Neuron (in vitro differentiated cells): ENCODE measurements around the gene GRPEL2.

Experiments
- H2AFZ ChIP-seq: one replicate; pipeline ENCODE4 v1.6.1; 2013; ENCODE audit warnings: low read depth, mild to moderate bottlenecking, inconsistent platforms, low read length, moderate library complexity
- H3K27me3 ChIP-seq: one replicate; pipeline ENCODE4 v1.6.1; 2013; ENCODE audit warnings: low read length; ENCODE audit not compliant: insufficient read depth
- H3K36me3 ChIP-seq: one replicate; pipeline ENCODE4 v1.6.1; 2013; ENCODE audit warnings: low read length; ENCODE audit not compliant: insufficient read depth
- H3K4me1 ChIP-seq: one replicate; pipeline ENCODE4 v1.6.1; 2013; ENCODE audit warnings: low read length; ENCODE audit not compliant: insufficient read depth
- H3K4me3 ChIP-seq: 2 replicates; pipeline ENCODE4 v1.5.1; 2013; ENCODE audit warnings: mild to moderate bottlenecking, low read length, moderate library complexity
- H3K9me3 ChIP-seq: one replicate; pipeline ENCODE4 v1.6.1; 2013; ENCODE audit warnings: low read length

The GRPEL2 gene

DNA sequence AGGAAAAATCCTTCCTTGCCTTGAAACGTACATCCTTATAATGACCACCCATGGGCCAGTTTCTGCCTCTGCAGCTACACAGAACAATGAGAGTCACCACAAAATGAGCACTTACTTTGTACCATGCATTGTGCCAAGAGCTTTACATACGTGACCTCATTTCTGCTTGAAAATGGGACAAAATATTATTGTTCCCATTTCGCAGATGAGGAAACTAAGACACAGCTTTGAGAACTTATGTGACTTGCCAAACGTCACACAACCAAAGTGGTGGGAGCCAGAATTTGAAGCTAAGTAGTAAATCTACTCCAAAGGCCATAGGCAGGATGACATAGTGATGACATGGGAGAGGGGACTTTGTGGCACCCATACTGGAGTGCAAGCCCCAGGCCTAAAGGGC lies 34.8 kb upstream of the GRPEL2 start:
- H3K9me3 ChIP-seq, result no peaks in the 10 kb centered on the region
- no peak overlapping the region for H3K4me3 ChIP-seq
- H3K27me3 ChIP-seq, result peaks cover 8% of the 10 kb centered on the region
- H3K36me3 ChIP-seq, result no peaks in the 10 kb centered on the region
- no peak overlapping the region for H2AFZ ChIP-seq
- H3K4me1 ChIP-seq, result no peaks in the 10 kb centered on the region

- H3K4me1 ChIP-seq, result no peaks in the 10 kb centered on the region
- H3K9me3 ChIP-seq, result no peaks in the 10 kb centered on the region
- no peak overlapping the region for H2AFZ ChIP-seq
- H3K27me3 ChIP-seq, result peaks cover 4% of the 10 kb centered on the region
- H3K4me3 ChIP-seq, result no peak overlapping the region
- H3K36me3 ChIP-seq, result no peaks in the 10 kb centered on the region
Measured at GRCh38 chr5:149310947-149311658, 34.2 kb upstream of the GRPEL2 start.

- Histone ChIP-seq H3K4me1 (no peaks in the 10 kb centered on the region), H2AFZ (no peak overlapping the region)
Measured at GRCh38 chr5:149313151-149313841, 32.0 kb upstream of the GRPEL2 start.

GRCh38 chr5:149314571-149315111 lies 30.7 kb upstream of the GRPEL2 start:
- H3K4me3 ChIP-seq, result no peak overlapping the region
- no peaks in the 10 kb centered on the region for H3K4me1 ChIP-seq
- no peak overlapping the region for H2AFZ ChIP-seq
- peaks cover 4% of the 10 kb centered on the region for H3K27me3 ChIP-seq
- no peaks in the 10 kb centered on the region for H3K9me3 ChIP-seq
- no peaks in the 10 kb centered on the region for H3K36me3 ChIP-seq

More at GRCh38 chr5:149313151-149313841, 32.0 kb upstream of the GRPEL2 start:
- Histone ChIP-seq H3K4me3 (no peak overlapping the region), H3K9me3 (no peaks in the 10 kb centered on the region), H3K36me3 (no peaks in the 10 kb centered on the region), H3K27me3 (peaks cover 4% of the 10 kb centered on the region)

- Histone ChIP-seq H2AFZ (no peak overlapping the region), H3K36me3 (no peaks in the 10 kb centered on the region), H3K27me3 (peaks cover 4% of the 10 kb centered on the region), H3K4me3 (no peak overlapping the region), H3K9me3 (no peaks in the 10 kb centered on the region), H3K4me1 (no peaks in the 10 kb centered on the region)
Measured at GRCh38 chr5:149315753-149316152, 29.5 kb upstream of the GRPEL2 start.

DNA sequence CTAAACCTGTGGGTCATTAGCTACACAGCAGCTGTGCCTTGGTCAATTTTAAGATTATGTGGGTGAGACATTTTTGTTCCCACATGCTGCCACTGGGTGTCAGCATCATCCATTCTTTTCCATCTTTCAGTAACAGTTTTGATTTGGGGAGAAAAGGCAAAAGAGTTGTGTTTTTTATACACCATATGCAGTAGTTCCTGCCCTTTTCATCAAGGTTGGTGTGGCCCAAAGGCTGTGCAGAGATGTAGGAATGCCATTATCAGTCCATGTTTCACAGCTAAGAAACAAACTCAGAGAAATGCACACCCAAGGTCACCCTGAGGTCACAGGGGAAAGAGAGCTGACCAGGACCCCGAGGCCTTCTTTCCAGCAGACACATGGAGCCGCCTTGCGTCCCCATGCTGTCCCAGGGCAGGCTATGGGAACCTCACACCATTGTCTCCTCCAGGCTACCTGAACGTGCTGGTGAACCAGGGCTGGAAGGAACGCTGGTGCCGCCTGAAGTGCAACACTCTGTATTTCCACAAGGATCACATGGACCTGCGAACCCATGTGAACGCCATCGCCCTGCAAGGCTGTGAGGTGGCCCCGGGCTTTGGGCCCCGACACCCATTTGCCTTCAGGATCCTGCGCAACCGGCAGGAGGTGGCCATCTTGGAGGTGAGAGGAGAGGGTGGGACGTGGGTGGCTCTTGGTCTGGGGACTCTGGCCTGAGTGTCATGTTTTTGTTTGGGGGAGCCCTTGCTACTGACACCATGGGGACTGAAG lies 27.8 kb upstream of the GRPEL2 start:
- Histone ChIP-seq H3K36me3 (no peaks in the 10 kb centered on the region), H3K4me1 (no peaks in the 10 kb centered on the region), H3K4me3 (no peak overlapping the region), H2AFZ (no peak overlapping the region), H3K9me3 (no peaks in the 10 kb centered on the region), H3K27me3 (peaks cover 4% of the 10 kb centered on the region)

- Histone ChIP-seq H3K9me3 (no peaks in the 10 kb centered on the region), H3K27me3 (peaks cover under 1% of the 10 kb centered on the region), H3K4me1 (no peaks in the 10 kb centered on the region), H3K36me3 (no peaks in the 10 kb centered on the region), H2AFZ (no peak overlapping the region), H3K4me3 (no peak overlapping the region)
Measured at GRCh38 chr5:149319174-149319573, 26.1 kb upstream of the GRPEL2 start.

GRCh38 chr5:149320791-149321330 lies 24.4 kb upstream of the GRPEL2 start:
- no peak overlapping the region for H3K4me3 ChIP-seq
- no peaks in the 10 kb centered on the region for H3K27me3 ChIP-seq
- H2AFZ ChIP-seq, result no peak overlapping the region
- no peaks in the 10 kb centered on the region for H3K36me3 ChIP-seq
- no peaks in the 10 kb centered on the region for H3K9me3 ChIP-seq
- no peaks in the 10 kb centered on the region for H3K4me1 ChIP-seq

GRCh38 chr5:149322518-149322917 lies 22.8 kb upstream of the GRPEL2 start:
- Histone ChIP-seq H3K36me3 (no peaks in the 10 kb centered on the region), H3K9me3 (no peaks in the 10 kb centered on the region), H3K4me3 (no peak overlapping the region), H2AFZ (no peak overlapping the region), H3K27me3 (no peaks in the 10 kb centered on the region), H3K4me1 (no peaks in the 10 kb centered on the region)

- Histone ChIP-seq H3K4me1 (no peaks in the 10 kb centered on the region), H2AFZ (no peak overlapping the region), H3K9me3 (no peaks in the 10 kb centered on the region), H3K36me3 (no peaks in the 10 kb centered on the region), H3K27me3 (no peaks in the 10 kb centered on the region), H3K4me3 (no peak overlapping the region)
Measured at GRCh38 chr5:149323210-149323609, 22.1 kb upstream of the GRPEL2 start.

DNA sequence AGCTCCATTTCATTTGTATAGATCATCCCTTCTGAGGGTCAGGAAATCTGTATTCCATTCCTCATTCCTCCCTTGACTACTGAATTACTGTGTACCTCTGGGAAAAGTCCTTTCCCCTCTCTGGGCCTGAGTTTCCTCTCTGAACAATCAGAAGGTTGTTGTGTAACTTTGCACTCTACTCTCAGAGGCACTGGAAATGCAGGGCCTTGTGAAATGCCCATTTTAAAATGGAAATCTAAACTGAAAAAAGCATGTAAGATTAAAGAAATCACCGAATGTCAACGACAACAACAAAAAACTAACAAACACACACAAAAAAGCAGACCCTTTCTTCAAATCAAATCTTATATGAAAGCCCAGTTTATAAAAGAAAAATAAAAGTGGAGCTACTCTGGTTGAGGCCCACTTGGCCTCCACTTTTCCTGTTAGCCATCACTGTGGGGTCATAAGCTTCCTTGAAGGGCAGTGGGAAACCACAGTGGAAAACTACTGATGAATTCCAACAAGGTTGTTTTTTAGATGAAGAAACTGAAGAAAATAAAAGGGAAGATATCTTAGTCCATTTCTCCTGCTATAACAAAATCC lies 21.6 kb upstream of the GRPEL2 start:
- no peaks in the 10 kb centered on the region for H3K9me3 ChIP-seq
- H3K36me3 ChIP-seq, result no peaks in the 10 kb centered on the region
- no peak overlapping the region for H3K4me3 ChIP-seq
- no peak overlapping the region for H2AFZ ChIP-seq
- no peaks in the 10 kb centered on the region for H3K4me1 ChIP-seq
- H3K27me3 ChIP-seq, result no peaks in the 10 kb centered on the region

GRCh38 chr5:149324641-149325040 lies 20.7 kb upstream of the GRPEL2 start:
- Histone ChIP-seq H3K4me3 (no peak overlapping the region), H3K27me3 (no peaks in the 10 kb centered on the region), H3K4me1 (no peaks in the 10 kb centered on the region)

More at GRCh38 chr5:149324641-149325040, 20.7 kb upstream of the GRPEL2 start:
- no peaks in the 10 kb centered on the region for H3K9me3 ChIP-seq
- H2AFZ ChIP-seq, result no peak overlapping the region
- no peaks in the 10 kb centered on the region for H3K36me3 ChIP-seq
